ENCODE data around the gene MPRIP. TPM values are rescaled to one million over a fixed set of nuclear protein-coding genes. Genes with fewer than 3 reads are reported as not detected.

The MPRIP gene
- total RNA-seq, 1 donor from 2014 or later, result 350 TPM

DNA sequence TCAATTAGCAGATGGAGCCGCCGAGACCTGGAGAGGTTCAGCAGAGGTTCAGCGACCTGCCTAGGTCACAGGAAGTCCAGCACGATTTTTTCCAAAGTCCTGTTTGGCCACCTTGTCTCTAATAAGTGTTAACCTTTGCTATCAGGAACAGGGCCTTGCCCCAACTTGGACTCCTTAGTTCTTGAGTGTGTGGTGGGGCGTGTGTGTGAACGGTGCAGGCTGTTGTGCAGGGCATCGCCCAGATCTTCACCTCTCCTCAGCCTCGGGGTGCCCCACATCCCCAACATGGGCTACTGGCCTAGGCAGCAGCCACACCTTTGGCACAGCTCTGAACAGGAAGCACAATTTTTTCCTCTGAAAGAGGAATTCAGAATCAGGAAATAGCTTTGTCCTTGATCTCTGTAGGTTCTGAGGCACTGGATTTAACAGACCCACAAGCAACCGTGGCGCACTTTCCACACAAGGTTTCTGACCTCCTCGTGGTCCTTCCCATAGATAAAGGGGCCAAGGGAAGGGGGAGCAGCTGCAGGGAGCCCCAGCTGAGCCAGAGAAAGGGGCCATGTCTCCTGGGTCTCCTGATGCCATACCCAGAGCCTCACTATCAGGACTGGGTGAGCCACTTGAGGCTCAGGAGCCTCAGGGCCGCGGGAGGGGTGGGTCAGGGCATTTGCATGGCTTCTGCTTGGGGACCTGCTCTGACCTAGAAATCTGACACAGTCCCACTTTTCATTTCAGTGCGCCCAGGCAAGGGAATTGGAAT, 10.4 kb downstream of the MPRIP start:
- DNase-seq, result no peak
- TF ChIP-seq, protein P1, sequence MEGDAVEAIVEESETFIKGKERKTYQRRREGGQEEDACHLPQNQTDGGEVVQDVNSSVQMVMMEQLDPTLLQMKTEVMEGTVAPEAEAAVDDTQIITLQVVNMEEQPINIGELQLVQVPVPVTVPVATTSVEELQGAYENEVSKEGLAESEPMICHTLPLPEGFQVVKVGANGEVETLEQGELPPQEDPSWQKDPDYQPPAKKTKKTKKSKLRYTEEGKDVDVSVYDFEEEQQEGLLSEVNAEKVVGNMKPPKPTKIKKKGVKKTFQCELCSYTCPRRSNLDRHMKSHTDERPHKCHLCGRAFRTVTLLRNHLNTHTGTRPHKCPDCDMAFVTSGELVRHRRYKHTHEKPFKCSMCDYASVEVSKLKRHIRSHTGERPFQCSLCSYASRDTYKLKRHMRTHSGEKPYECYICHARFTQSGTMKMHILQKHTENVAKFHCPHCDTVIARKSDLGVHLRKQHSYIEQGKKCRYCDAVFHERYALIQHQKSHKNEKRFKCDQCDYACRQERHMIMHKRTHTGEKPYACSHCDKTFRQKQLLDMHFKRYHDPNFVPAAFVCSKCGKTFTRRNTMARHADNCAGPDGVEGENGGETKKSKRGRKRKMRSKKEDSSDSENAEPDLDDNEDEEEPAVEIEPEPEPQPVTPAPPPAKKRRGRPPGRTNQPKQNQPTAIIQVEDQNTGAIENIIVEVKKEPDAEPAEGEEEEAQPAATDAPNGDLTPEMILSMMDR (IDR thresholded peaks at IDR 0.05; ENCODE audit: borderline replicate concordance), result no peak
- H3K4me1 ChIP-seq, result peaks cover 100% of the 10 kb centered on the region
- H3K36me3 ChIP-seq, result no peaks in the 10 kb centered on the region
- H3K4me3 ChIP-seq, result peak overlapping the region; percentile 20
- no peaks in the 10 kb centered on the region for H3K27me3 ChIP-seq (ENCODE audit: low read depth)
- intact Hi-C loops (cut with micrococcal nuclease), result no loop called here
- no peaks in the 10 kb centered on the region for H3K9me3 ChIP-seq (replicated peaks)
- H3K27ac ChIP-seq (replicated peaks), result peak overlapping the region; percentile 69

DNA sequence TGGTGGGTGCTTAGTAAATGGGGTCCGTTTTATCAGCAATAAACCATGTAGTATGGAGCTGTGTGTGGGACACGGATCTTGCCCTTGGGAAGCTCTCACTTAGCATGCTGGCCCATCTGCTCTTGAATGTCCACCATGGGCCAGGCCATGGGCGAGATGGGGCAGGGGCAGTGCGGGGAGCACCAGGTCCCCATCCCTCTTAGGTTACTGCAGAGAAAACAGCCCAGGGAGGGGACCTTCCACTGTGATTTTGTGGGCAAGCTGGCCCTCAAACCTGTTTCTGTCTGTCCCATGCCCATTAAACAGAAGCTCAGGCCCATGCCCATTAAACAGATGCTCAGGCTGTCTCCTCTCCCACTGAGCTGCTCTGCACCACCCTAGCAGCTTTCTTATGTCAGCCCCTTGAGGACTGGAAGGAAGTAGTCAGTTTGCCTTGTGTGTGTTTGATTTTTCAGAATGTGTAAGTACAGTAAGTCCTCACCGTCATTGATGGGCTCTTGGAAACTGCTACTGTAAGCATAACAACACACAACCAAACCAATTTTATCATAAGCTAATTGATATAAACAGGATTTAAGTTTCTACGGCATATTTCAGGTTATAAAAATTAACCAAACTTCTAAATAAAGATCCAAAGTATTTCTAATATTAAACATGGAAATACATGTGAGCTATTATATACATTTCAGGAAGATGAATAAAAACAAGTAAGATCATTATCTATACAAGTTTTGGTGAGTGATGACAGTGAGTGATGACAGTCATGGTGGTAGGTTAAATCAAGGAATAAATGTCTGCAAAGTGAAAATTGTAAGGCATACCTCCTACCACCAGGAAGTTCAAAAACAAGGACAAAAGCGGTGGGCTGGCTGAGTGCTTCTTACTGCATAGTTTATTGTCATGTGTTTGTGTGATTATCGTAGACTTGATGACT, 11.5 kb downstream of the MPRIP start:
- TF ChIP-seq, protein P1 (IDR thresholded peaks at IDR 0.05; ENCODE audit: borderline replicate concordance), result no peak
- no peak overlapping the region for H3K4me3 ChIP-seq
- peaks cover 100% of the 10 kb centered on the region for H3K4me1 ChIP-seq
- peak overlapping the region; percentile 82 for H3K27ac ChIP-seq (replicated peaks)
- DNase-seq, result no peak
- no peaks in the 10 kb centered on the region for H3K27me3 ChIP-seq (ENCODE audit: low read depth)
- no peaks in the 10 kb centered on the region for H3K9me3 ChIP-seq (replicated peaks)
- intact Hi-C loops (cut with micrococcal nuclease), result no loop called here
- peaks cover 4% of the 10 kb centered on the region for H3K36me3 ChIP-seq

DNA sequence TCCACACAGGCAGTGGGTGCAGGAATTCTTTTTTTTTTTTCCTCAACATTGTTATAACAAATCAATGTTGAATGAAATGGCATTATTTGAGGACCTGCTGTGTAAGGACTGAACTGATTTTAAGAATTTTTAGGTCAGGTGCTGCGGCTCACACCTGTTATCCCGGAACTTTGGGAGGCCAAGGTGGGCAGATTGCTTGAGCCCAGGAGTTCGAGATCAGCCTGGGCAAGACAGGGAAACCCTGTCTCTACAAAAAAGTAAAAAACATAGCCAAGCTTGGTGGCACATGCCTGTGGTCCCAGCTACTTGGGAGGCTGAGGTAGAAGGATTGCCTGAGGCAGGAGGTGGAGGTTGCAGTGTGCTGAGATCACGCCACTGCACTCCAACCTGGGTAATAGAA, 12.4 kb downstream of the MPRIP start:
- Histone ChIP-seq H3K4me3 (no peak overlapping the region), H3K27ac (replicated peaks) (peak overlapping the region; percentile 82), H3K4me1 (peaks cover 99% of the 10 kb centered on the region), H3K27me3 (ENCODE audit: low read depth) (no peaks in the 10 kb centered on the region), H3K9me3 (replicated peaks) (no peaks in the 10 kb centered on the region), H3K36me3 (peaks cover 4% of the 10 kb centered on the region)
- intact Hi-C loops (cut with micrococcal nuclease), result no loop called here
- no peak for DNase-seq
- TF ChIP-seq, protein P1 (IDR thresholded peaks at IDR 0.05; ENCODE audit: borderline replicate concordance), result no peak

DNA sequence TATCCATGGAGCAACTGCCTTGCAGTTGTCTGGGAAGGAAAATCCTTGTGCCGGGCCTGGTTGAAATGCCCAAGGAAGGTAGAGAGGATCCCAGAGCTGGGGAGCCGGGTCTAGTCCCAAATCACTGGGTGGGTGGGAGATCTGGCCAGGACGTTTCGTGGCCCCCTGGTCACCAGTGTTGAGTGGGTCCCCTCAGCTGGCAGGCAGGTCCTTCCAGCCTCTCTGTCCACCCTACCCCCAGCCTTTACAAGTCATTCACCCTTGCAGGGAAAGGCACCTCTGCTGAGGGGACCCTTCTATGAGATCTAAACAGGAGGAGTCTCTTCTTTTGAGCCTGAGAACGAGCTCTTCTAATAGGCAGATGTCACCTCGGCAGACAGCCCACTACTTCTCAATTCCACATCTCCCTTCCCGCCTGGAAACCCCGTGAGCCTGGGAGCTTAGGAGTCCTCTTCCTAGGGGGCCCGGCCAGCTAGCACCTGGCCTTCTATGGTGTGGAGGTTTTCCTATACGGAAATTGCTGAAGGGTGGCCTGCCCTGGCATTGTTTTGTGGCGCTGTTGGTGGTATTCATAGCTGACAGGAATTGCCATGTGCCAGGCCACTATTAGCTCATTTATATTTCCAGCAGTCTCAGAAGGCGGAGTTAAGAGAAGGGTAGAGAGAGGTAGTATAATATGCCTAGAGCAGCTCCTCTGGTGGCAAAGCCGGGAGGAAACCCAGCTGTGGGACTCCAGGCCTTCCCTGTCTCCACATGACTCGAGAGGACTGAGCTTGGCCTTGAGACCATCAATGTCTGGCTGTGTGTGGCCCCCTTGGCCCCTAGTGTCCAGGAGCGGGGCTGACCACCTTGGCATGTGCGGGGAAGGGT, 13.3 kb downstream of the MPRIP start:
- Histone ChIP-seq H3K27ac (replicated peaks) (peak overlapping the region; percentile 82), H3K27me3 (ENCODE audit: low read depth) (no peaks in the 10 kb centered on the region), H3K4me3 (peak overlapping the region; percentile 24), H3K4me1 (peaks cover 99% of the 10 kb centered on the region), H3K36me3 (peaks cover 4% of the 10 kb centered on the region), H3K9me3 (replicated peaks) (no peaks in the 10 kb centered on the region)
- intact Hi-C loops (cut with micrococcal nuclease), result no loop called here
- TF ChIP-seq, protein P1 (IDR thresholded peaks at IDR 0.05; ENCODE audit: borderline replicate concordance), result peak; percentile 40
- no peak for DNase-seq

DNA sequence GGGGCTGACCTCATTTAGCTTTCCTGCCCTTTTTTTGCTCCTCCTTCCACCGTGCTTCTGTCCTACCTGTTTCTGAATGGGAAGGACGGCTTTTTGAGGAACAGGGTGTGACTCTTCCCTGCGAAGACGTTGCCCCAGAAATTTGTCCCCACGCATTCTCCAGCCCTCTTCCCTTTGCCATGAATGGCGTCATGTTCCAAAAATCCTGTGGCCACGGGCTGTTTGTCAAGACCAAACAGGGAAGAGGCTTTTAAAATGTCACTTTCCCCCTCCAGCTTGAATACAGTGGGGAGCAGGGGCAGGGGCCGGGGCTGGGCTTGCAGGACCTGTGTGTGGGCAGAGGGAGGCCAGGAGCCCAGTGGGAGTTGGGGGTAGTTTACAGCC, 13.9 kb downstream of the MPRIP start:
- peak overlapping the region; percentile 82 for H3K27ac ChIP-seq (replicated peaks)
- TF ChIP-seq, protein P1 (IDR thresholded peaks at IDR 0.05; ENCODE audit: borderline replicate concordance), result no peak
- DNase-seq, result no peak
- peaks cover 4% of the 10 kb centered on the region for H3K36me3 ChIP-seq
- H3K27me3 ChIP-seq (ENCODE audit: low read depth), result no peaks in the 10 kb centered on the region
- H3K9me3 ChIP-seq (replicated peaks), result no peaks in the 10 kb centered on the region
- H3K4me3 ChIP-seq, result peak overlapping the region; percentile 24
- peaks cover 99% of the 10 kb centered on the region for H3K4me1 ChIP-seq
- intact Hi-C loops (cut with micrococcal nuclease), result no loop called here
